Adrenal gland (tissue), 5 donors: Measurements from ENCODE around the gene TCTN1.
A peak's percentile ranks its signal among the peaks of the same experiment; 100 is the strongest.

Source experiments
- CTCF ChIP-seq, 6 experiments: fragments of 450-650 bp in 4 of 6; fragments of 200-600 bp in 2 of 6; sonication (generic) in 1 of 6; IDR thresholded peaks; 1 replicate in 5 of 6; 2 replicates in 1 of 6; pipeline versions ENCODE4 v1.5.1 to v1.8.0; 2016 to 2021; ENCODE audit warnings: antibody characterized with exemption in 6 of 6, mild to moderate bottlenecking in 2 of 6, moderate library complexity in 1 of 6
- POLR2A ChIP-seq, 2 donors: fragments of 450-650 bp; IDR thresholded peaks; one replicate each; pipeline ENCODE4 v1.6.1; 2017; ENCODE audit warnings: antibody characterized with exemption in 2 of 2, mild to moderate bottlenecking in 2 of 2, moderate library complexity in 1 of 2
- donor health status: DM: no; HTN: no; CAD: no.

GRCh38 chr12:110583137-110584059 is 30.5 kb upstream of the TCTN1 start, which contains the start of gene PPTC7:
- TF ChIP-seq POLR2A (IDR thresholded peaks at IDR 0.05) (peak; percentile 85 to 94), CTCF (IDR thresholded peaks at IDR 0.05) (no peak)
